ENCODE results near the gene KCNK6.

DNA sequence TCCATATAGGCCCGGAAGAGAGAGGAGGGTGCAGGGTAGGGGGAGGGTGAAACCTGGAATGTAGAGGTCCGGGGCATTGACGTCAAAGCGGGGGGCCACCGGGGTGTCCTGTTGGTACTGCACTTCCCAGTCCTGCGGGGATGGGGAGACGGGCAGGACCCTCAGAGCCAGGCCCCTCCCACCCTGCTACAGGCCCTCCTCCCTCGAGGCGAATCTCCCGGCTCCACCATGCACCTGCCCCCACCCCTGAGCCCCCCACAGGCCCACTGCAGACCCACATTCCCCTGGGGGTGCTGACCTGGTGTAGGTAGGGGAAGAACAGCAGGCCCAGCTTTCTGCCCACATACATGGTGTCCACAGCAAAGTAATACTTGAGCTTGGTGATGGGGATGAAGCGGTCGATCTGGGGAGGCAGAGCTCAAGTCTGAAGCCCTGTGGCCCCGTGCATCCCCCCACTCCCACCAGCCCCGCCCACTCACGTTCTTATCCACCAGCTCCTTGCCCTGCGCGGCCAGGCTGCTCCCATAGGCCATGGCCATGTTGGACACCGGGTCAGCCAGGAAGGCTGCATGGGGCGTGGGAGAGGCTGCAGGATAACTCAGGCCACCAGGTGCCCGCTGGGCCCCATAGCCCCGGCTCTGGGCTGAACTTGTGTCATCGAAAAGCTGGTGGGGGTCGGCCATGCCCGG lies 10.6 kb upstream of the KCNK6 start:
- TF ChIP-seq CTCF (IDR thresholded peaks at IDR 0.05; ENCODE audit: low read length) (no peak), EZH2 (IDR thresholded peaks at IDR 0.05; ENCODE audit: borderline replicate concordance, low read length) (no peak)
